ENCODE results near the gene GPHN. TPM values are rescaled to one million over a fixed set of nuclear protein-coding genes. Genes with fewer than 3 reads are reported as not detected.

GPHN gene
- total and polyA plus RNA-seq, 2 of the 8 experiments (the other 6 are each of a cell fraction or from before 2014, with no cell fraction given): 6.0 to 16.0 TPM

- H2BK20ac ChIP-seq (ENCODE audit: low read length): no peak overlapping the region
- CTCF ChIA-PET (ENCODE audit: partially characterized antibody): interaction anchor here (3.3 kb wide), 1 partner anchor 11 kb away, joined by 9 read pairs; no protein-coding TSS in a partner anchor
- no peak overlapping the region for H2BK120ac ChIP-seq (replicated peaks; ENCODE audit: low read depth, low read length)
- no peak overlapping the region for H2AFZ ChIP-seq (ENCODE audit: low read length)
- no peak overlapping the region for H3K4ac ChIP-seq (replicated peaks; ENCODE audit: insufficient read length, low read depth, low read length)
- H4K5ac ChIP-seq (ENCODE audit: insufficient read length, low read depth, low read length): no peak overlapping the region
- H3K27me3 ChIP-seq (replicated peaks in 1 of 4; ENCODE audit: control insufficient read depth in 3 of 4, extremely low read depth in 1 of 4, insufficient read depth in 3 of 4, low read length in 3 of 4): no peaks in the 10 kb centered on the region
- H2BK5ac ChIP-seq (ENCODE audit: low read depth, low read length): no peak overlapping the region
- H3K36me3 ChIP-seq (ENCODE audit: control insufficient read depth in 2 of 4, insufficient read depth in 4 of 4, low read length in 3 of 4): no peaks in the 10 kb centered on the region
- peaks cover 0 to 1% of the 10 kb centered on the region in 2 experiments for H4K20me1 ChIP-seq (replicated peaks in 1 of 2; ENCODE audit: control insufficient read depth in 1 of 2, insufficient read depth in 2 of 2, low read length in 2 of 2)
- FAIRE-seq: no peak
- no peak overlapping the region for H3K9ac ChIP-seq (replicated peaks in 1 of 4; ENCODE audit: extremely low read depth in 1 of 4, low read depth in 3 of 4, low read length in 3 of 4)
- 96% methylated on average over 2 of the region's 2 CpGs; no CpG with 5 or more reads in 1 of the 2 experiments for WGBS, 2 experiments (ENCODE audit: extremely low coverage in 1 of 2, insufficient coverage in 1 of 2, insufficient read length in 1 of 2, insufficient replicate concordance in 2 of 2, low coverage in 1 of 2, low lambda C conversion rate in 2 of 2, missing lambda C conversion rate in 1 of 2)
- peaks cover 0 to 31% of the 10 kb centered on the region in 2 experiments; a peak in 2 of 4 replicates for H3K79me2 ChIP-seq (ENCODE audit: control insufficient read depth in 1 of 2, insufficient read depth in 2 of 2, low read length in 2 of 2)
- H3K27ac ChIP-seq (ENCODE audit: low read depth, low read length): no peak overlapping the region
- no peaks in the 10 kb centered on the region for H3K23me2 ChIP-seq (ENCODE audit: low read depth, low read length)
- H3K23ac ChIP-seq (ENCODE audit: insufficient read length): no peak overlapping the region
- H2BK15ac ChIP-seq (ENCODE audit: low read length): no peak overlapping the region
- H4K8ac ChIP-seq (ENCODE audit: extremely low read depth, insufficient read depth, low read length): no peak overlapping the region
- H3K56ac ChIP-seq (replicated peaks; ENCODE audit: insufficient read length, low read depth, low read length): no peak overlapping the region
- POLR2A ChIA-PET (ENCODE audit: partially characterized antibody): no interaction called here
- DNase-seq (ENCODE audit: low read depth in 1 of 2, low spot score in 2 of 2): no peak
- no peaks in the 10 kb centered on the region; the same call in 1 of the 2 replicates for H3K79me1 ChIP-seq (ENCODE audit: low read depth, low read length)
- no peak overlapping the region for H3K14ac ChIP-seq (ENCODE audit: insufficient read length)
- H4K91ac ChIP-seq (replicated peaks; ENCODE audit: insufficient read length, low read length): no peak overlapping the region
- H2AK5ac ChIP-seq (ENCODE audit: low read depth, low read length): no peak overlapping the region
- no peak overlapping the region for H3K18ac ChIP-seq (ENCODE audit: extremely low read depth, low read length)
- H3K4me2 ChIP-seq (ENCODE audit: insufficient read depth in 1 of 2, low read depth in 2 of 2, low read length in 2 of 2): no peak overlapping the region
- H2BK12ac ChIP-seq (ENCODE audit: low read depth, low read length): no peak overlapping the region
- no peaks in the 10 kb centered on the region for H3K4me1 ChIP-seq (replicated peaks in 1 of 4; ENCODE audit: control insufficient read depth in 3 of 4, insufficient read depth in 4 of 4, low read length in 3 of 4)
- H3K9me3 ChIP-seq (ENCODE audit: insufficient read depth in 2 of 2, low read depth in 1 of 2, low read length in 1 of 2): peaks cover 17% of the 10 kb centered on the region in 2 experiments; a peak in 3 of 4 replicates
- no peak overlapping the region for H3K4me3 ChIP-seq (ENCODE audit: extremely low read depth in 1 of 4, insufficient read depth in 2 of 4, low read depth in 3 of 4, low read length in 4 of 4)
- no peak for TF ChIP-seq ZNF274 (IDR thresholded peaks at IDR 0.05; ENCODE audit: borderline replicate concordance, extremely low read depth, low read length)
- TF ChIP-seq MAX (IDR thresholded peaks at IDR 0.05): no peak
- no peak for TF ChIP-seq BRCA1 (IDR thresholded peaks at IDR 0.05; ENCODE audit: low read depth, low read length)
- TF ChIP-seq MAFK (IDR thresholded peaks at IDR 0.05; ENCODE audit: low read depth, low read length): no peak
- TF ChIP-seq BACH1 (IDR thresholded peaks at IDR 0.05; ENCODE audit: low read length): no peak
These were observed 112.0 kb downstream of the GPHN start for GRCh38 chr14:66619952-66620351.

All from H1 (cell line).